Astrocyte (in vitro differentiated cells and primary cell): ENCODE data around the gene ADGRG2.

Experiments used
- EZH2 ChIP-seq: IDR thresholded peaks from 2 replicates; pipeline ENCODE4 v1.6.1; 2012; ENCODE audit warnings: mild to moderate bottlenecking, low read length, inconsistent platforms; ENCODE audit not compliant: insufficient read depth
- TF ChIP-seq, protein P1 (sequence below): IDR thresholded peaks from 2 replicates; pipeline ENCODE4 v1.5.1; 2011; ENCODE audit warnings: low read depth, mild to moderate bottlenecking, inconsistent platforms, low read length, moderate library complexity; ENCODE audit not compliant: insufficient read depth

GRCh38 chrX:19007011-19007410 lies 115.3 kb downstream of the ADGRG2 start:
- TF ChIP-seq, protein P1, sequence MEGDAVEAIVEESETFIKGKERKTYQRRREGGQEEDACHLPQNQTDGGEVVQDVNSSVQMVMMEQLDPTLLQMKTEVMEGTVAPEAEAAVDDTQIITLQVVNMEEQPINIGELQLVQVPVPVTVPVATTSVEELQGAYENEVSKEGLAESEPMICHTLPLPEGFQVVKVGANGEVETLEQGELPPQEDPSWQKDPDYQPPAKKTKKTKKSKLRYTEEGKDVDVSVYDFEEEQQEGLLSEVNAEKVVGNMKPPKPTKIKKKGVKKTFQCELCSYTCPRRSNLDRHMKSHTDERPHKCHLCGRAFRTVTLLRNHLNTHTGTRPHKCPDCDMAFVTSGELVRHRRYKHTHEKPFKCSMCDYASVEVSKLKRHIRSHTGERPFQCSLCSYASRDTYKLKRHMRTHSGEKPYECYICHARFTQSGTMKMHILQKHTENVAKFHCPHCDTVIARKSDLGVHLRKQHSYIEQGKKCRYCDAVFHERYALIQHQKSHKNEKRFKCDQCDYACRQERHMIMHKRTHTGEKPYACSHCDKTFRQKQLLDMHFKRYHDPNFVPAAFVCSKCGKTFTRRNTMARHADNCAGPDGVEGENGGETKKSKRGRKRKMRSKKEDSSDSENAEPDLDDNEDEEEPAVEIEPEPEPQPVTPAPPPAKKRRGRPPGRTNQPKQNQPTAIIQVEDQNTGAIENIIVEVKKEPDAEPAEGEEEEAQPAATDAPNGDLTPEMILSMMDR: no peak
- no peak for TF ChIP-seq EZH2
